HG03432 (cell line): ENCODE measurements around the gene TUT1.
A peak's percentile ranks its signal among the peaks of the same experiment; 100 is the strongest.
"Not testable (repeated sequence)": the region's sequence is repeated elsewhere in the genome, so short reads cannot be mapped to it uniquely, and the experiment has no call there.

Experiments
- ATAC-seq: cut with Tn5 transposase; IDR thresholded peaks from one replicate; pipeline ENCODE4 v1.9.1; 2021; ENCODE audit warnings: mild to moderate bottlenecking, moderate library complexity; ENCODE audit not compliant: unreplicated experiment

The TUT1 gene, protein sequence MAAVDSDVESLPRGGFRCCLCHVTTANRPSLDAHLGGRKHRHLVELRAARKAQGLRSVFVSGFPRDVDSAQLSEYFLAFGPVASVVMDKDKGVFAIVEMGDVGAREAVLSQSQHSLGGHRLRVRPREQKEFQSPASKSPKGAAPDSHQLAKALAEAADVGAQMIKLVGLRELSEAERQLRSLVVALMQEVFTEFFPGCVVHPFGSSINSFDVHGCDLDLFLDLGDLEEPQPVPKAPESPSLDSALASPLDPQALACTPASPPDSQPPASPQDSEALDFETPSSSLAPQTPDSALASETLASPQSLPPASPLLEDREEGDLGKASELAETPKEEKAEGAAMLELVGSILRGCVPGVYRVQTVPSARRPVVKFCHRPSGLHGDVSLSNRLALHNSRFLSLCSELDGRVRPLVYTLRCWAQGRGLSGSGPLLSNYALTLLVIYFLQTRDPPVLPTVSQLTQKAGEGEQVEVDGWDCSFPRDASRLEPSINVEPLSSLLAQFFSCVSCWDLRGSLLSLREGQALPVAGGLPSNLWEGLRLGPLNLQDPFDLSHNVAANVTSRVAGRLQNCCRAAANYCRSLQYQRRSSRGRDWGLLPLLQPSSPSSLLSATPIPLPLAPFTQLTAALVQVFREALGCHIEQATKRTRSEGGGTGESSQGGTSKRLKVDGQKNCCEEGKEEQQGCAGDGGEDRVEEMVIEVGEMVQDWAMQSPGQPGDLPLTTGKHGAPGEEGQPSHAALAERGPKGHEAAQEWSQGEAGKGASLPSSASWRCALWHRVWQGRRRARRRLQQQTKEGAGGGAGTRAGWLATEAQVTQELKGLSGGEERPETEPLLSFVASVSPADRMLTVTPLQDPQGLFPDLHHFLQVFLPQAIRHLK

DNA sequence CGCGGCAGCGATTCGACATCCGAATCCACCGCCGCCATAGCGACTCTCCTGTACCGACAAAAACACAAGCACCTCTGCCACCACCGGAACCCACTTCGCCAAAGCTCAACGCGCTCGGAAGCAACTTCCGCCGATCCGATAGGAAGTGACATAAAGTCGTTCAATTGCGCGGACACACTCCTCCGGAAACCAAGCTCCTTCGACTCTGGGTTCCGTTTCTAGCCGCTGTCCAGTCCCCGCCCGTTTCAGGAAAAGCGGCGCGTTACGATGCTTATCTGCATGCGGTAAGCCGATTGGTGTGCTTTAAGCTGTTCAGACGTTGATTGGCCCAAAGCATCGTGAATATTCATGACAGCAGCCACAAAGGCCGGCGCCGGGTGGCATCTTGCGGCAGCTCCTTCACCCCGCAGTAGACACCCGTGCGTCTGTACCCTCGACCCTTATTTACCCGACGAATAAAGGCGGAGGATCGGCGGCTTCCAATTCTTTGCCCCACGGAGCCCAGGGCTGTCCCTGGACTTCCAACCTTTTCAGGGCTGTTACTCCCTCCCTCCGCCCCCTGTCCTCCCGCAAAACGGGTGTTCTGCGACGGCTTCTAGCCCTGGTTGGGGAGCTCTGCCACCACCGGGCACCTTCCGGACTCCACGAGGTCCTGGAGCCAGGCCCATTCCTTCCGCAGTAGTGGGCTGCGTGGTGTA, at the start of gene TUT1:
Gene TUT1, minus strand, starts transcription at position 76 of the 698 bp plus-strand sequence. Its CDS starts 38 bp downstream, at position 38.
- ATAC-seq, result peak; percentile 82

DNA sequence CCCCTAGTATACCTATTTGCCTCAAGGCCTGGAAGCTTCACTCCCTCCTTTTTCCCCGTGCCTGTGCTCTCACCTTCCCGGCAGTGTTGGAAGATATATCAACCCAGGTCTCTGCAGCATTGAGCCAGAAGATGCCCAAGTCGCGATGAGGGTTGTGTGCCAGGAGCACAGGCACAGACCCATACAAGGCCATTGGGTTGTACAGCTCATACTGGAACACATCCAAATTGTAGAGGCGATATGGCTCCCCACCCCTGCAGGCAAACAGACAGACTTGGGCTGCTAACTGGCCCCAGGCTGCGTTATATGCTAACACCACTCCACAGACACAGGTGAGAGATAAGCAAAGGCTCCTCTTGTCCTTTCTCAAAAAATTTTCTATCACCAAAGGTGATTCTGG, 41.2 kb upstream of the TUT1 start:
- no peak for ATAC-seq

DNA sequence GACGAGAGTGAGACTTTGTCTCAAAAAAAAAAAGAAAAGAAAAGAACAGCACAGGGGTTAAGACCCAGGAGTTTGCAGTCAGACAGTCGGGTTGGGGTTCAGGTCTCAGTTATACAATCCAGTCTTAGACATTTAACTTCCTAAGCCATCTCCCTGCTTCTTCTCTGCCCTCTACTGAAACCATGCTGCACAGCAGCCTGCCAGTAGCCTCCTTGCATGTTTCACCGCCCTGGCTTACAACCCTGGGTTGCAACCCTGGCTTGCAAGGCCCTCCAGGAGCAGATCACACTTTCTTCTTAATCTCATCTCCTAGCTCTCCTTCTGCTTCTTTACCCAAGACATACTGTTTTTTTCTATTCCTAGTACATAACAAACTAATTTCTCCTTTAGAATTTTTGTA, 36.4 kb upstream of the TUT1 start:
- no peak for ATAC-seq

DNA sequence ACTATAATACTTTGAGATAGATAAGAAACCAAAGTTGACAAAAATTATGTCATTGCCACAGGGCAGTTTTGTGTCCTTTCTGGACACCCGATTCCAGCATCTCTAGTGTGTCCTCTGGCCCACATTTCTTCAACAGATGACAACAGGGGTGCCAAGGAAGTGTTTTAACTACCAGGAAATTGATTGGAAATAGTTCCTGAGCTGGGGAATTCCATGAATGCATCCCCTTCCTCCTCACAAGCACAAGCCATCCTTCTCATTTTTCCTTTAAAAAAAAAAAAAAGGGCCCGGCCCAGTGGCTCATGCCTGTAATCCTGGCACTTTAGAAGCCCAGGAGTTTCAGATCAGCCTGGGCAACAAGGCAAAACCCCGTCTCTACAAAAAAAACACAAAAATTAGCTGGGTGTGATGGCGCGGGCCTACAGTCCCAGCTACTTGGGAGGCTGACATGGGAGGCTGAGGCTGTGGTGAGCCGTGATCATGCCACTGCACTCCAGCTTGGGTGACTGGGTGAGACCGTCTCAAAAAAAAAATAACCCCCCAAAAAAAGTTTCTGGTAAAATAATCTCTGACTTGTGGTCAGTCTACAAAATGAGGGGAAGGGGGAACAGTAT, 31.3 kb upstream of the TUT1 start:
- ATAC-seq, result no peak

DNA sequence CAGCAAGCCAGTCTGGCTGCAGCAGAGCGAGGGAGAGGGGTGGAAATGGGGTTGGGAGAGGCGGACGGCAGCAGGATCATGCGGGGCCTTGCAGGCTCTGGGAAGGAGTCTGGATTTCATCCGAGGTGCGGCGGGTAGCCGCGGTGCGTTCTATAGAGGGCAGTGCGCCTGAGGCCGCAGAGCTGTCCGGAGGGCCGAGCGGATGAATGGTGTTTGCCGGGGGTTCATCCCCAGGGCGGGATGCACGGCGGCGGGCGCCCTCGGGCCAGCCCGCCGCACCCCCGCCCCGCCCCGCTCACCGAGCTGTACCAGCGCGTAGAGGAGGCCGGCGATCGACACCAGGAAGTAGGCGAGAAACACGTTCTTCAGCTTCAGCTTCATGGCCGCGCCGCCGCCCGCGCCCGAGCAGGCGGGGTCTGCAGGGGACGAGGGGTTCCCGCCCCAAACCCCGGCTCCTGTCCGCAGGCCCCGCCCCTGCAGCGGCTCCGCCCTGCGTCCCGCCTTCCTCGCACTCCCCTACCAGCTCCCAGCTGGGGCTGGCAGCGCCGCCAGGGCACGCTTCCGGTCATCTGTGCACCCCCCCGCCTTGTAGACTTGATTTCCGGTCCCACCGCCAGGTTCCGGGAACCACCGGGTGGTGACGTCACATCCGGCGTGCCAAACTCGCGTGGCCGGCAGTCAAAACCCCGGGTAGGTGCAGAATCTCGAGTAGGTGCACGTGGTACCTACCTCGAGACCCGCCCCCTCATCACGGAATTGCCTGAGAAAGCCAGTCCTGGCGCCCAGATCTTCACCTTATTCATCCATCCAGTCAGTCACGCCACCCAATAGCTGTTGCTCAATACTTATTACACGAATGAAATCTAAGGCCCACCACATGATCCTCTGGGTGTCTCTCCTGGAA, 30.5 kb upstream of the TUT1 start, which contains the start of gene B3GAT3:
Gene B3GAT3, minus strand, starts transcription at position 420 of the 904 bp plus-strand sequence. Its CDS starts 39 bp downstream, at position 381.
- ATAC-seq, result peak; percentile 96

DNA sequence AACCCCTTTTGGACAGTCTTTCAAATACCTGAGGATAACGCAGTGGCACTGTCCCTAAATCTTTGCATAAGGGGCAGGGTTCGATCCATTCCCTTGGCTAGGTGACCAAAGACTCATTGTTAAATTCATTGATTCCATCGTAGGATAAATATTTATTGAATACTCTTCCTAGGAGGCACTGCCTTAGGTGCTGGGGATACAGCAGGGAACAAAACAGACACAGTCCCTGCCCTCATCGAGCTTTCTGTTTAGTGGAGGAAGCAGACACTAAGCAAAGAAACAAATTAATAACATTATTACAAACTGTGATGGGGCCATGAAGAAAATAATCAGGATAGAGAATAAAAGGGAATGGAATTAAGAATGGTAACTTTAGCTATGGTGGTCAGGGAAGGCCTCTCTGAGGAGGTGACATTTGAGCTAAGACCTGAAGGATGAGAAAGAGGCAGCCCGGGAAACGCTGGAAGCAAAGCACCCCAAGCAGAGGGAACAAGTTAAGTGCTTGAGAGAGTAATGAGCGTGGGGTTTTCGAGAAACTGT, 29.8 kb upstream of the TUT1 start:
- no peak for ATAC-seq

DNA sequence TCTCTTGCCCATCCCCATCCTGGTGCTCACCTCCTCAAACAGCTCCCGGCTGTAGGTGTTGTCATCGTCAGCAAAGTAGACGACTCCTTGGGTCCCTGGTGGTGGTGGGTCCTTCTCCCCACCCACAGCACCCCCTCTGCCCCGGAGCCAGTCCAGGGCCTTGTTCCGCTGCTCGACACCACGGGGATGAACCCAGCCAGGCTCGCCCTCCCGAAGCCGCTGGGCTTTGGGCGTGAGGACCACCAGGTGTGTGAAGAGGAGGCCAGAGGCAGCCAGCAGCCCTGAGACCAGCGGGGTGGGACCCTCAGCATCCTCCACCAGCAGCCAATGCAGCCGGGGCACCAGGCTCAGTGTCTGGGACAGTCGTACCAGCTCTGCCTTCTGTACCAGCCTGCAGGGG, 25.6 kb upstream of the TUT1 start:
- ATAC-seq, result not testable (repeated sequence)

DNA sequence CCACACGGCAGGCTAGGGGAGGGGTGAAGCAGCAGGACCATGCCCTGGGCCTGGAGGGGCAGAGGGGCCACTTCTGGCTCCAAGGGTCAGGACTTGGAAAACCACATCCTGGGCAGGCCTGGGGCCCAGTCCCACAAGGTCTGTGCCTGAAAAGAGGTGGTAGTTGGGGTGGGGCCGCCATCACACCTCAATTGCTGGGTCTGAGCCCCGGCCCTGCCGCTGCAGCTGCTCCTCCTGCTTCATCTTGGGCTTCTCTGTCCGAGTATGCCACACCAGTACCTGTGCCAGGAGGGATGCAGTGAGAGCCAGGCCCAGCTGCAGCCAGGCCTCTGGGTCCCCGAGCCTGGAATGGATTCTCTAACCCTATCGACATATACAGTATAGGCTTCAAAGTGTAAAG, 24.2 kb upstream of the TUT1 start:
- no peak for ATAC-seq

- no peak for ATAC-seq
These were observed 23.0 kb upstream of the TUT1 start for GRCh38 chr11:62614275-62614674.

GRCh38 chr11:62613291-62613778, 22.0 kb upstream of the TUT1 start:
- ATAC-seq, result no peak

DNA sequence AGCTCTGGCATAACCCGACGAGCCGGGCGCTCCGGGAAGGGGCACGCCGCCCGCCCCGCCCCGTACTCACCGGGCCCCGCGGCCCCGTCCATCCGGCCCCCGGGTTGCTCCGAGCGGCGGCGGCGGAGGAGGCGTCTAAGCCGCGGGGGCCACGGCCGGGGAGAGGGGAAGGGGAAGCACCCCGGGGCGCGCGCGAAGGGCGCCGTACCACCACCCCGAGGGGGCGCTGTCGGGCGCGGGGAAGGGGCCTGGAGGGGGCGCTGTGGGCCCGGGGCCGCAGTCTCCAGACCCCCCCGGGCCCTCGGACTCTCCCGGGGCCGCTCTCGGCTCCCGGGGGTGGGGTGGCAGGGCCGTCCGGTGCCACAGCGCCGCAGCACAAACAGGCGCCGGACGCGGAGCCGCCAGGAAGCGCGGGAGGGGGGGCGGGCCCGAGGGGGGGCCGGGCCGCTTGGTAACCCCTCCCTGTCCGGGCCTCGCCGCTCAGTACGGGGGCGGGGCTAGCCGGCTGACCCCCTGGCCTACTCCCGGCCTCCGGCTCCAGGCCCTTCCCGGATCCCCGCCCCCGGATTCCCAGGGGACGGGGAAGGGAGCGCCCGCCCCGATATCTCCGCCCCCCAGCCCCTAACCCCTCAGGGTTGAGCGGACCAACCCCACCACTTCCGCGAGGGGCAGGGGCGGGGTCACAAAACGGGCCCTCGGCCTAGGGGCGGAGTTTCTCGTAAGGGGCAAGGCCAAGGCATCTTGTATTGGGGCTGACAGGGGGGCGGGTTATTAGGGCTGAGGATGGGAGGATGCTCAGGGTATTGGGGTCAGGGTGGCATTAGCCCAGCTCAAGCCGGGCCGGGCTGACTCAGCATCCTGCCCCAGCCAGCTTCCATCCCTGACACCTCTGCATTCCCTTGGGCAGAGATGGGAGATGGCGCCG, 21.3 kb upstream of the TUT1 start, which contains the start of the genes EML3 and ROM1:
Gene EML3, minus strand, starts transcription at position 410 of the 925 bp plus-strand sequence. Its CDS starts 318 bp downstream, at position 92.
Gene ROM1, plus strand, starts transcription at position 892 of the 925 bp plus-strand sequence. Its CDS starts 25 bp downstream, at position 917.
- ATAC-seq, result peak; percentile 71

- ATAC-seq, result peak; percentile 19
These were observed 20.5 kb upstream of the TUT1 start for GRCh38 chr11:62611705-62612365.

GRCh38 chr11:62610814-62611704, 19.7 kb upstream of the TUT1 start:
- ATAC-seq, result no peak

DNA sequence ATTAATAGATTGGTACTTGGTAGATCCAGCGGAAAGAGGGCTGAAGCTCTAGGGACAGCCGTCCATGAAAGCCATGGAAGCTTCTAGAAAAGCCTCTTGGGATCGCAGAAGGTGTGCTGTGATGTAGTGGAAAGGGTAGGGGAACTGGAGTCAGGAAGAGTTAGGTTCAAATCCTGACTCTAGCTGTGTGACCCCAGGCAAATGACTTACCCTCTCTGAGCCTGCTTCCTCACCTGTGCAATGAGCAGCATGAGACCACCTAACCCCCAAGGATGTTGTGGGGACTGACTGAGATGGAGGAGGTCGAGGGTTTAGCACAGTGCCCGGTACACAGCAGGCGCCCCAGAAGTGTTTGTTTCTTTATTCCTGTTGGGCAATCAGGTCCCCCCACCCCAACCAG, 19.1 kb upstream of the TUT1 start:
- ATAC-seq, result no peak

DNA sequence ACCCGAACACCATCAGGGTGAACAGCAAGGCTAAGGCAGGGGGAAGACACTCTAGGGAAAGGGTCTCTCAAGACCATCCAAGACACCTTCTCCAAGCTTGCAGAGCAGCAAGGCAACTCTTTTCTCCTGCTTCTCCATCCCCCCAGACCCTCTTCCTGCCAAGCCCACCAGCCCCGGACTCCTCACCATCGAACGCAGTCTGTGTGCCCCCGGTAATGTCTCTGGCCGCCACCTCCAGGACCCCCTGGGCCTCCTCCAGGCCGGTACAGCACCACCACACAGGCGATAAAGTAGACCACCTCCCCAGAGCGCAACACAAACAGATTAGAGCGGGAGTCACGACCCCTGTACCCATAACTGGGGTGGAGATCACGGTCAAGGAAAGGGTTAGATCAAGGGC, 17.5 kb upstream of the TUT1 start:
- ATAC-seq, result no peak

DNA sequence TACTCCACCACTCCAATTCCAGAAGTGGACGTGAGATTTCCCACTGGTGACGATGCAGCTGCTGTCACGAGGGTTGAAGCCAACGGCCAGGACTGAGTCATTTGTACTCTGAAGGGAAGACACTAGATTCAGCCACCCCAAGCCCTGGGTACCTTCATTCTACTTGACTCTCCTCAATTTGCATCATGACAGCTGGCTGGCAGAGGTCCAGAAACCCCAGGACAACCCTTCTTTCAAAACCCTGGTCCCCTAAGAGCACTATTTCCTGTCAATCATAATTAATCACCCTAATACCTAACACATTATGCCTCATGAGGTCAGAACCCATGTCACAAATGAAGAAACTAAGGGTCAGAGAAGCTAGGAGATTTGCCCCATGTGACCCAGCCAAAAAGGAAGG, 16.4 kb upstream of the TUT1 start:
- no peak for ATAC-seq
